ENCODE data around the gene SMG6.
A peak's percentile ranks its signal among the peaks of the same experiment; 100 is the strongest.

The SMG6 gene

DNA sequence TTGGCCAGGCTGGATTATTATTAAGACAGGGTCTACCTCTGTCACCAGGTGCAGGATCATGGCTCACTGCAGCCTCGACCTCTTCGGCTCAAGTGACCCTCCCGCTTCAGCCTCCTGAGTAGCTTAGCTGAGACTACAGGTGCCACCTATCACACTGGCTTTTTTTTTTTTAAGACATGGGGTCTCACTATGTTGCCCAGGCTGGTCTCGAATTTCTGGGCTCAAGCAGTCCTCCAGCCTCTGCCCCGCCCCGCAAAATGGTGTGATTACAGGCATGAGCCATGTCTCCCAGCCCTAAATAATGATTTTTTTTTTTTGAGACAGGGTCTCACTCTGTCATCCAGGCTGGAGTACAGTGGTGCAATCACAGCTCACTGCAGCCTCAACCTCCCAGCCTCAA is 256.0 kb downstream of the SMG6 start:
- DNase-seq (ENCODE audit: low read depth) = no peak

DNA sequence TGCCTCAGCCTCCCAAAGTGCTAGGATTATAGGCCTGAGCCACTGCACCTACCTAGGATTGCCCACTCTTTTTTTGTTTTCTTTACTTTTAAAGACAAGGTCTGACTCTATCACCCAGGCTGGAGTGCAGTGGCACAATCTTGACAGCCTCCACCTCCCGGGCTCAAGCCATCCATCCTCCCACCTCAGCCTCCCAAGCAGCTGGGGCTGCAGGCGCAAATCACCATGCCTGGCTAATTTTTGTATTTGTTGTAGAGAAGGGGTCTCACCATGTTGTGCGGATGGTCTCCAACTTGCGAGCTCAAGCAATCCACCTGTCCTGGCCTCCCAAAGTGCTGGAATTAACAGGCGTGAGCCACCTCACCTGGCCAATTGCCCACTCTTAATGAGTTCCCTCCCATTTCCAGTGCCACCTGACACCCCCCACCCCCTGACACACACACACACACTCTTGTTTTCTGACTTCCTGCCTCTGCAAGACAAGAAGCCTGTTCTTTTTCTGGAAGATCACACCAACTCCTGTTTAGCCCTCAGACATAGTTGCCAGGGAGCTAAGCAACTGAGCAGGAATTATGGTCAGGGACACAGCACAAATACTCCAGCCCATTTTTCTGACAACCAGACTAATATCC is 259.2 kb downstream of the SMG6 start:
- no peak for DNase-seq (ENCODE audit: low read depth)

DNA sequence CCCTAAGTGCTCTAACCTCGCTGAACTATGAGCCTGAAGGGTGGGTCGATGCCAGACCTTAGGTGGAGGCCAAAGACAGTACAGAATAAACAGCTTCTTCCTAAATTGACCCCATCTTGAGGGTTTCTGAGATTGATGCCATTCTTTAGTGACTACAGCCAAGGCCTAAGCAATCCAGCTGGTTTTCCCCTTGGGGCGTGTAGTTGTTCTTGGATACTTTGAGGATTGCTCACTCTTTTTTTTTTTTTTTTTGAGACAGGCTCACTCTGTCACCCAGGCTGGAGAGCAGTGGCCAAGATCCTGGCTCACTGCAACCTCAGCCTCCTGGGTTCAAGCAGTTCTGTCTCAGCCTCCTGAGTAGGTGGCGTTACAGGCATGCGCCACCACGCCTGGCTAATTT is 259.8 kb downstream of the SMG6 start:
- DNase-seq (ENCODE audit: low read depth) = no peak

DNA sequence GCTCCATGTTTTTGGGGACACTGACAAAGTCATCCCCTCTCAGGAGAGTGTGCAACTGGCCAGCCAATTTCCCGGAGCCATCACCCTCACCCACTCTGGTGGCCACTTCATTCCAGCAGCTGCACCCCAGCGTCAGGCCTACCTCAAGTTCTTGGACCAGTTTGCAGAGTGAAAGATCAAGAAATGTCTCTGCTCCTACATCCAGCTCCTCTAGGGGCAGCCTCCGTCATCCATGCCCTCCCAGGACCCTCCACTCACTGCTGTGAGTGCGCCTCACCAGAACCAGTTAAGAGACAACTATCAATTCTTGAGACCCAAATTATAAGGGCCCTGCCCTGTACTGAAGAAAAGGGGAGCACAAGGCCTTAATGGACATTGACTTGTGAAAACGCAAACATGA is 260.7 kb downstream of the SMG6 start:
- DNase-seq (ENCODE audit: low read depth) = no peak

DNA sequence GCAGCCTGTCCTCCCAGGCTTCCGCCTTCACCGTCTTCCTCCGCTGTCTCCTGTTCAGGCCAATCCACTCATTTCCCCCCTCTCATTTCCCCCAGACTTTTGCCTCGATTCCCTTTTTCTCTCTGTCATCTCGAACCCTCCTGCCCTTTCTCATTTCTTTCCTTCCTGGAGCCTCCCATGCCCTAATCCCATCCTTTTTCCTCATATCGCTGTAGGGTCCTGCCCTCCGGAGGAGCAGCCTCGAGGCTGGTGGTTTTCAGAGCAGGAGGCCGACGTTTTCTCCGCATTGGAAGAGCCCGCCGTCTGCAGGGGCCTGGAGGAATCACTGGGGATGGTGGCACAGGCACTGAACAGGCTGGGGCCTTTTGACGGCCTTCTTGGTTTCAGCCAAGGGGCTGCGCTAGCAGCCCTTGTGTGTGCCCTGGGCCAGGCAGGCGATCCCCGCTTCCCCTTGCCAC is 261.2 kb downstream of the SMG6 start:
- no peak for DNase-seq (ENCODE audit: low read depth)

DNA sequence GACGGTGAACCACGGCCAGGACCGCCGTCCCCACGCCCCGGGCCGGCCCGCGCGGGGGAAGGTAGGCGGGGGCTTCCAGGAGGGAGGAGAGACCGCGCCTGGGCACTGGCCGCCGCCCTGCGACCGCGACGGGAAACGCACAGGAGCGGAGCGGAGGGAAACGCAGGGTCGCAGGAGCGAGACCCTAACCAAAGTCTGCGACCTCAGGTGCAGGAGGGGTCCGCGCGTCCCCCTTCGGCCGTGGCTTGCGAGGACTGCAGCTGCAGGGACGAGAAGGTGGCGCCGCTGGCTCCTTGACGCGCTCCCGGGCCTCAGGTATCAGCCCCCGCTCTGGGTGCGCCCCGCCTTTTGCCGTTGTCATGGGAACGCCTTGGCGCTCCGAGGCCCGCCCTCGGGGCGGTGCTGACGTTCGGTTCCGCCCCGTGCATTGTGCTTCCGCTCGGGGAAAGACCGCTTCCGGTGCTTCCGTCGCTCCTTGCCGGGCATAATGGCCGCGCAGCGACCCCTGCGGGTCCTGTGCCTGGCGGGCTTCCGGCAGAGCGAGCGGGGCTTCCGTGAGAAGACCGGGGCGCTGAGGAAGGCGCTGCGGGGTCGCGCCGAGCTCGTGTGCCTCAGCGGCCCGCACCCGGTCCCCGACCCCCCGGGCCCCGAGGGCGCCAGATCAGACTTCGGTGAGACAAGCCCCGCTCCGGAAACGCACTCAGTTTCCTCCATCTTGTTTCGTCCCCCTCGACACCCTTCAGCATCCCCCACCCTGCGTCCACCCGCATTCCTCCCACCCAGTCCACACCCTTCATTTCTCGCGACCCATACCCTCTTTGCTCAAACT is 261.8 kb downstream of the SMG6 start, which contains the start of gene OVCA2:
TSS of gene OVCA2 (plus strand) at position 462 of the 829 bp plus-strand sequence. CDS start at position 488, 26 bp downstream.
- no peak for DNase-seq (ENCODE audit: low read depth)

DNA sequence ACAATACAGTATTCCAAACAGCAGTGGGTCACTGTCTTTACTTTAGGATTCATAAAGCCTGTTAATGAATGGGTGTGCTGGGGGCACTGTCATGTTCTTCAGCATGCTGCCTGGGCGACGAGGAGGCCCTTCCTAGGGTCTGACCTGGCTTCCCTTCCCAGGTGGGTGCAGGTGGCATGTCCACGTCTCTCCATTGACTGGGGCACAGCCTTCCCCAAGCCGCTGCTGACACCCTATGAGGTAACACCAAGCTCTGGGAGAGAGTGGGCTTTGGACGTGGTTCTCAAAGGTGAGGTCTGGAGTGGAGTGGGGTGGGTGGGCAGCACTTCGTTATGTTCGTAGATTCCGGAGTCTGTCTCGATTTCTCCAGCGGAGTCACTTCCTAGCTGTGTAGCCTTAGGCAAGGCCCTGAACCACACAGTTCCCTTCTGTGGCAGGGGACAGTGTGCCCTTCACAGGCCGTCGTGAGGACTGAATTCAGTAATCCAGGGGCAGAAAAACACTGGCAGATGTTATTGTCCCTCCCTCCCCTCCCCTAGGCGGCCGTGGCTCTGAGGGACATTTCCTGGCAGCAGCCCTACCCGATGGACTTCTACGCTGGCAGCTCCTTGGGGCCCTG is 262.5 kb downstream of the SMG6 start:
- DNase-seq (ENCODE audit: low read depth) = no peak

DNA sequence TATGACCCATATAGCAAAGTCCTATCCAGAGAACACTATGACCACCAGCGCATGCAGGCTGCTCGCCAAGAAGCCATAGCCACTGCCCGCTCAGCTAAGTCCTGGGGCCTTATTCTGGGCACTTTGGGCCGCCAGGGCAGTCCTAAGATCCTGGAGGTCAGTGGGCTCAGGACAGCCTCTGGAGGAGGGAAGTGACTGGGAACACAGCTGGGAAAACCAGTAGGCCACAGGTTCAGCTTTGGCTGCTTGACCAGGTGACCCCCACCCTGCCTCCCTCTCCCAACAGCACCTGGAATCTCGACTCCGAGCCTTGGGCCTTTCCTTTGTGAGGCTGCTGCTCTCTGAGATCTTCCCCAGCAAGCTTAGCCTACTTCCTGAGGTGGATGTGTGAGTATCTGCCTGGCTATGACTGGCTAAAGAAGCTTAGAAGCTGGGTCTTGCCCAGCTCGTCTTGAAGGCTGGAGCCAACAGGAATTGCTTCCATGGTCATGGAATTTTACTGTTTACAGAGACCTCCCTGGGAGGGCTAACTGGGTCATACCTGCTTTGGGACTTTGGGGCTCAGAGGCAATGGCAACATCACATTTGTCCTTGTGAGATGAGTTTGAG is 263.3 kb downstream of the SMG6 start:
- no peak for DNase-seq (ENCODE audit: low read depth)

DNA sequence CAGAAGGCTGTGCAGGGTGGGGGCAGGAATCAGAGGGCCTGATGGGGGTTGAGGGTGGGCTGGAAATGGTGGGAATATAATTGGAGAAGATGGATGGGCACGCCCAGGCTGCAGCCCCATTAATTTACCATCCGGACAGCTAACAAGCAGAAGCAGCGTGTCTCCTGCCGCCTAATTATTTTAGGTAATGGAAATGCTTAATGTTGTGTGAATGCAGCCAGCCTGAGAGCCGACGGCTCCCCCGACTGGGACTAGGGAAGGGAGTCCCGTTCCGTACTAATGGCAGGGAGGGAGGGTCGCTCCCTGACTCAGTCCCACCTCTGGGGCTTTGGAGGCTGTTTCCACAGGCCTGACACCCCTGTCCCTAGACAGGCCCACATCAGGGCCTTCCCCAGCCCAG is 266.4 kb downstream of the SMG6 start:
- DNase-seq (ENCODE audit: low read depth) = no peak

DNA sequence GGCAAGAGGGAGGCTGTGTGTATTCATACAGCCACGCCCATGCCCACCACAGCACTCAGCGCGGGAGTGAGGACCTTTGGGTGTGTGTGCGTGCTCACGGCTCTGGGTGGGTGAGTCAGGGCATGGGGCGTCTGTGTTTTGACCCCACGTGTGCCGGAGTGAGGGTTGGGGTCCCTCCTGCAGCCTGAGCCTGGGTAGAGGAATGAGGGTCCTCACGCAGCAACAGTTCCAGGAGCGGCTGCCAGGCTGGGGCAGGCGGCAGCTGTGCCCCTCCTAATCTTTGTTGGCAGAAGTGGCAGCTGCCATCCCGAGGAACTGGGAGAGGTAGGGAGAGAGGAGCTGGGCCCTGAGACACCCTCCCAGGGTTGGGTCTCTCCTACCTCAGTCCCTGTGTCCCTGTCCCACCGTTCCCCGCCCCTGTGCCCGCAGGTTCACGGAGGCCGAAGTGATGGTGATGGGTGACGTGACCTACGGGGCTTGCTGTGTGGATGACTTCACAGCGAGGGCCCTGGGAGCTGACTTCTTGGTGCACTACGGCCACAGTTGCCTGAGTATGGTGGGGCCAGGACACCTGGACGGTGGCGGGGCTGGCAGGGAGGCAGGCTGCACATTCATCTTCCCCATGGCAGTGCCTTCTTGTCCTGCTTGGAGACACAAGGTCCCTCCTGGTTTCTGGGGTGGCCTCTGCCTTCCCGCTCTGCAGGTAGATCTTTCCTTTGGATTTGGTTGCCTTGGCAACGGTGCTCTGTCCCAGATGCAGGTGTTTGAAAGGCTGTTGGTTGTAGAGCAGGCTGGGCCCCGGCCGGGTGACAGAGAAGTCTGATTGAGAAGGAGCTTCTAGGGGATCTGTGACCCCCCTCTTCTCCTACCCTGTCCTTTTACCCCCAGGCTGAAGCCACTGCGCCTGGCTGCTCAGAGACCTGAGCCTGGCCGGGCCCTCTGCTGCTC is 267.8 kb downstream of the SMG6 start:
- DNase-seq (ENCODE audit: low read depth) = no peak

DNA sequence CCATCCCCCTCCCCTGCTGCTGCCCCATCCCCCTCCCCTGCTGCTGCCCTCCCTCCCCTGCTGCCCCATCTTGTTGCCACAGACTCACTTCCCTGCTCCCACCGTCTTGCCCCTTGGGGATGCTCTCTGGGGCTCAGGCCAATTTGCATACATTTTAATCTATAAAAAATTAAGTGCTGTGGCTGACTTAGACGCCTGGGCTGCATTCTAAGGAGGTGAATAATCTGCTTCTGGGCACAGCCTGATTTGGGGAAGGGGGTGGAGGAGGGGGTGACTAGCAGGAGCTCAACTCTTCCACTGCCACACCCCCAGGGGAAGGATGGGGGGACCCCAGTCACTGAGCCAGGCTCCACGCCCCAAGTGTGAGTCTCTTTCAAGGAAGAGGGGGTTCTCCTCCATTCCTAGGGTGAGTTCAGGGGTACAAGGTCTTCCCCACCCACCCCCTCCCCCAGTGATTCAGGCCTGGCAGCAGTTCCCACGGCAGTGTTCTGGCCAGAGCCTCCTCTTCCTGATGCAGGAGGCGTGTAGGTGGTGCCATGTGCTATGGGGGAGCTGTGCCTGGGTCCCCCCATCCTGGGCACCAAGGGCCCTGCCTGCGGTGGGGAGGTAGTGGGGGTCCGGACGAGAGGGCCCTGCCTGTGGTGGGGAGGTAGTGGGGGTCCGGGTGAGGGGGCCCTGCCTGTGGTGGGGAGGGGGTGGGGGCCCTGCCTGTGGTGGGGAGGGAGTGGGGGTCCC is 268.6 kb downstream of the SMG6 start:
- DNase-seq (ENCODE audit: low read depth) = no peak

DNA sequence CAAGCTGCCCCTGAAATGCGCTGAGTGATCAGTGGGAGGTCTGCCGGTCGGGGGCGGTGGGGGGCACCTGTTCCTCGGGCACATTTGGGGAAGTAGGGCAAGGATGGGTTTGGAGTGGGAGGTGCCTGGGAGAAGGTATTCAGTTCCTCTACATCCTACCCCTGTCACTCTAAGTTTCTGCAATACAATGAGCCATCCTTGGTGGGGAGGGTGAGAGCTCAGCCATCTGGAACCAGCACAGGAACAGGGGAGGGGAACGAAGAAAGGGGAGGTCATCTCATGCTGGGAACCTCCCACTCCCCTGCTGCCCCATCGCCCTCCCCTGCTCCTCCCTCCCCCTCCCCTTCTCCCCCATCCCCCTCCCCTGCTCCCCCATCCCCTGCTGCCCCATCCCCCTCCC is 269.4 kb downstream of the SMG6 start:
- no peak for DNase-seq (ENCODE audit: low read depth)

DNA sequence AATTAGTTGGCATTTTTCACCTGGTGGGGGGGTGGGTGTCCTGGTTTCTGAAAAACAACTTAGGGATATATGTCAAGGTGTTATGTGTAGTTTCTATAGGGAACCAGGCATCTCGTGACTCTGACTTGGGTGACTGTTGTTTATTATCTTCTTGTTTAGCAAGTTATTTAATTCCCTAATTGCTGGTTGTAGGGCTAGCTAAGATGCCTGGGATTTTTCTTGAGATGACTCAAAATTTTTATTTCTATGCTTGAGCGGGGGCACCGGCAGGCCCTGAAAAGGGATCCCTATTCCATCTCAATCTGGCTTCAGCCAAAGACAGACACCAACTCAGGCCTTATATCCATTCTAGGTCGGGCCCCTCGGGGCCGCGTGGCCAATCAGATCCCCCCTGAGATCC is 270.4 kb downstream of the SMG6 start:
- no peak for DNase-seq (ENCODE audit: low read depth)

DNA sequence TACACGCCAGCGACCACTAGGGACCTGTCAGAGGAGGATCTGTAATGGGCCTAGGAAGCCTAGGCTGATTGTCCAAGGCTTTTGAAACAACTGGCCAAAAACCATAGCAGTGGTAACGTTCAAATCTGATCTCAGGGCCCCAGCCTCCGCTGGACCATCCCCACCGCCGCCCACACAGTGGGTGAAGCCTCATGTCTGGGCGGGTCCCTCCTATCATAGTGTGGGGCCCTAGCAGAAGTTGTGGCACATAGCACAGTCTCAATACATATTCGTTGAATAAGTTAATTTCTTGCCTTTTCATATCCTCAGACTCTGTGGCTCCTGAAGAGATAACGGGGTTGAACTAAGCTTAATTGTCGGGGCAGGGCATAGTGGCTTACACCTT is 272.8 kb downstream of the SMG6 start:
- peak; percentile 79 for DNase-seq (ENCODE audit: low read depth)

DNA sequence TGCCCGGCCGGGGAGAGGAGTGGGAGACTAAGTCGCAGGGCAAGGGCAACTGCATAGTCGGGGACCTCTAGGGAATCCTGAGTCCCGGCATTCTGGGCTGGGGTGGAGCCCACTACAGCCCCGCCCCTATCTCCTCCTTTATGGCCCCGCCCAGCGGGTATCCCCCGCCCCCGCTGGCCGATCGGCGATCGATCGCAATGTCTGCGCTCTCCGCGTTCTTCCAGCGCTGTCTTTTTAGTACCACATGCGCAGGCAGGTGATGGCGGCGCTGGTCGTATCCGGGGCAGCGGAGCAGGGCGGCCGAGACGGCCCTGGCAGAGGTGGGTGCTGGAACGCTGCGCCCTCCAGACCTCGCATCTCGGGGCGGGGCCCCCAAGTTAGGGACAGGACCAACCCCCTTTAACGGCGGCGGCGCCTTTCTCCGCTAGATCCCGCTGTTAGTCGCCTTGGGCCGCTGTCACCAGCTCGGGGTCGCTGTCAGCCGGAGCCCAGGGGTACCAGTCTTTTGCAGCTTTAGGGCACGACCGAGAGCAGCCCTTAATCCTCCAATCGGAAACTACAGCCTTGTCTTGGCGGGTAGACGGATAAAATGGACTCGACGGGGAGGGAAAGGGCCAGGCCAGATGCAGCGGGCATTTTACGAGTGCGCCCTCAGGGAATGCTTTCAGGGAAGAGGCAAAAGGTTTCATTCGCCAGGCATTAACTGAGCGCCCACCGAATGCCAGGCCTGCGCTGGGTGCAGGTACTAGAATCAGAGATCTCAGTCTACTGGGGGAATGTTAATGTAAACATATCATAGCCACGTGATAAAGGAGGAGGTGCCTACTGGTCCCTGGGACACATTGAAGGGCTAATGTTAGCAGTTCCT is 273.4 kb downstream of the SMG6 start, which contains the start of gene DPH1:
TSS of gene DPH1 (plus strand) at position 243 of the 868 bp plus-strand sequence. CDS start at position 260, 17 bp downstream.
- no peak for DNase-seq (ENCODE audit: low read depth)

DNA sequence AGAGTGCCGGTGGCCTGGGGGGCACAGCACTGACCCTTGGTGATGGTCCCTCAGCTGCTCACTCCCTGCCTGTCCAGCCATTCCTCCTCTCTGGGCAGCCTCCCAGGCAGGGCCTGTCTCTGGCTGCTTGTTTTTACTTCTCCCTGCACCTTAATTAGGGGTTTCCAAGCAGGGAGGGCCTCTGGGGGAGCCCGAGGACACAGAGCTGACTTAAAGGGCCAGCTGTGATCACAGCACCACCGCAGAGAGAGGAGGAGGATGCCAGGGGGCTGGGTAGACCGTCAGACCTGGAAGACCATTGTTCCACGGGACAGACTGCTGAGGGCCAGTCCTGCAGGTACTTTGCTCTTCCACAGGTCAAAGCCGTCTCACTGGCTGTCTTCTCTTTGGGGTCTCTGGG is 274.8 kb downstream of the SMG6 start:
- no peak for DNase-seq (ENCODE audit: low read depth)

DNA sequence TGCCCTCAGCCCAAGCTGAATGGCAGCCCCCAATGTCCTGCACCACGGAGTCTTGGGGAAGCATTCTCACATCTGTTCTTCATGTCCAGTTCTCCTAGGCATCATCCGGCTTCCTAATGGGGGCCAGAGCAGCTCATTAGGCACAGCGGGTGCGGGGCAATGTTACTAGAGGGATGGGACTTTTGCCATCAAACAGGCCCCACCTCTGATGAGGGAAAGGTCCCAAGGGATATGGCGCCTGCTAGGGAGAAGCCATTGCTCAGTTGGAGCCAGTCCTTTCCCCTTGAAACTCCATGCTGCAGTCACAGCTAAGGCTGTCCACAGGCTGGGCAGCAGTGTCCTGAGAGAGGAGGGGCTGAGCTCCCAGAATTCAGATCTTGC is 275.4 kb downstream of the SMG6 start:
- DNase-seq (ENCODE audit: low read depth) = no peak

DNA sequence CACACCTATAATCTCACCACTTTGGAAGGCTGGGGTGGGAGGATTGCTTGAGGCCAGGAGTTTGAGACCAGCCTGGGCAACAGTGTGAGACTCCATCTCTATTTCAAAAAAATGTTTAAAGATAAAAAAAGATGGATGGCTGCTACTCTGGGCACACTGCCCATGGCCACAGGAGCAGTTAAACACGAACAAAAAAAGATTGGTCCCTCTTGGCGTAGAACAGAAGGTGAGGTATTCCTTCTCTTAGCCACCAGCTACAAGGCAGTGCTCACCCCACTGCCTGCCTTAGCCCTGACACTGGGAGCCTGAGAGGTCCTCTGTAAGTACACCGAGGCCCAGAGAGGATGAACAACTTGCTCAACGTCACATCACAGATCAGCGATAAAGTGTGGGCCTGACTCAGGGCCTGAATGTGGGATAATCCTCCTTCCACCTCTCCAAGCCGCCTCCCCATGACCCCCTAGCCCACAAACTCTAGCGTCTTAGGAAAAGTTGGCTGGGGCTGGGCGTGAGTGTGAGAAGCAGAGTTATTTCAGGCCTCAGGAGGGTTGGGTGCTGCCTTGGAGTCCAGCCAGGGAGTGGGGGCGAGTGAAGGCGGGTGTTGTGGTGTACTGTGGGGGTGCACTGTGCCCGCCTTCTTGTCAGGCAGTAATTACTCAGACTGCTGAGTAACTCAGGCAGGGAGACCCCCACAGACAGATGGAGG is 275.9 kb downstream of the SMG6 start:
- DNase-seq (ENCODE audit: low read depth) = no peak
